ENCODE data around the gene KCNK1. TPM values are rescaled to one million over a fixed set of nuclear protein-coding genes. Genes with fewer than 3 reads are reported as not detected.

KCNK1 gene
- polyA plus RNA-seq, 1 experiment, result 0.66 TPM

DNA sequence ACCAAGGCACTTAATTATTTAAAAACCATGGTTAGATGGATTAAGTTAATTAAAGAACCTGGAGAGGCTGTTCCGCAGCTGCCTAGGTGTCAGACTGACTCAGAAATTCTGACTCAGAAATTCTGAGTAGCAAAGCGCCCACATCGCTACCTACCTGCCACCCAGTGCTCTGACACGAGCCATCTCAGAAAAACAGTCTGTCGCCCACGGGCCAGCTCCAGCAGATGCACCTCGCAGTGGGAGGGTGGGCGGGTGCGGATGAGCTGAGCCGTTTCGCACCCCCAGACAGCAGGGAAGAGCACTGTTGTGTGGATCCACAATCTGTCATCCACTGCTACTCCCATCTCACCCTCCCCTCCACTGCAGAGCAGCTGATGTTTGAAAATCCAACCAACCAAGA is 13.5 kb downstream of the KCNK1 start:
- no peak overlapping the region for H3K27ac ChIP-seq (ENCODE audit: low read depth, low read length)
- ChIA-PET POLR2A (no interaction called here), CTCF (no interaction called here)
- no peaks in the 10 kb centered on the region for H3K27me3 ChIP-seq (ENCODE audit: control insufficient read depth, insufficient read depth, low read length)
- H3K4me3 ChIP-seq (ENCODE audit: low read depth, low read length), result no peak overlapping the region
- peaks cover 22% of the 10 kb centered on the region for H3K9me3 ChIP-seq (ENCODE audit: control insufficient read depth, insufficient read depth, low read length)
- DNase-seq (ENCODE audit: low read depth, low spot score), result no peak
- TF ChIP-seq, protein P1, sequence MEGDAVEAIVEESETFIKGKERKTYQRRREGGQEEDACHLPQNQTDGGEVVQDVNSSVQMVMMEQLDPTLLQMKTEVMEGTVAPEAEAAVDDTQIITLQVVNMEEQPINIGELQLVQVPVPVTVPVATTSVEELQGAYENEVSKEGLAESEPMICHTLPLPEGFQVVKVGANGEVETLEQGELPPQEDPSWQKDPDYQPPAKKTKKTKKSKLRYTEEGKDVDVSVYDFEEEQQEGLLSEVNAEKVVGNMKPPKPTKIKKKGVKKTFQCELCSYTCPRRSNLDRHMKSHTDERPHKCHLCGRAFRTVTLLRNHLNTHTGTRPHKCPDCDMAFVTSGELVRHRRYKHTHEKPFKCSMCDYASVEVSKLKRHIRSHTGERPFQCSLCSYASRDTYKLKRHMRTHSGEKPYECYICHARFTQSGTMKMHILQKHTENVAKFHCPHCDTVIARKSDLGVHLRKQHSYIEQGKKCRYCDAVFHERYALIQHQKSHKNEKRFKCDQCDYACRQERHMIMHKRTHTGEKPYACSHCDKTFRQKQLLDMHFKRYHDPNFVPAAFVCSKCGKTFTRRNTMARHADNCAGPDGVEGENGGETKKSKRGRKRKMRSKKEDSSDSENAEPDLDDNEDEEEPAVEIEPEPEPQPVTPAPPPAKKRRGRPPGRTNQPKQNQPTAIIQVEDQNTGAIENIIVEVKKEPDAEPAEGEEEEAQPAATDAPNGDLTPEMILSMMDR (IDR thresholded peaks at IDR 0.05; ENCODE audit: low read depth, low read length), result no peak

DNA sequence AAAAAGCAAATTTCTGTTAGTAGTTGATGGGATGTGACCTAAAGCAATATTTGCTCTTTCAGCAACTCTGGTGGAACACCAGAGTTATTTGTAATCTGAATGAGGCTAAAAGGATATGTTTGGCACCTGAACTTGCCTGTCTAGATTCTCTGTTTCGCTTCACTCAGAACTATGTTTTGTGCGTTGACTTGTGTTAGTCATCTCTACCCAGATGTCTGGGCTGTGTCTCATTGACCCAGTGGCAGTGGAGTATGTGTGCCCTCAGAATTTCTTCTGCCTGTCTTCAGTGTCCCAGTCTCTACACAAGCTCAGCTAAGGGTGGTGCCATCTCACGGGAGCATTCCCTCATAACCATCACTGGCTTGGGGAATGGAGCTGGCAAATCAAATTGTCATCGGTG is 13.9 kb downstream of the KCNK1 start:
- Histone ChIP-seq H3K27ac (ENCODE audit: low read depth, low read length) (no peak overlapping the region), H3K4me3 (ENCODE audit: low read depth, low read length) (no peak overlapping the region), H3K27me3 (ENCODE audit: control insufficient read depth, insufficient read depth, low read length) (no peaks in the 10 kb centered on the region), H3K9me3 (ENCODE audit: control insufficient read depth, insufficient read depth, low read length) (peaks cover 22% of the 10 kb centered on the region)
- POLR2A ChIA-PET, result no interaction called here
- CTCF ChIA-PET, result no interaction called here
- TF ChIP-seq, protein P1 (IDR thresholded peaks at IDR 0.05; ENCODE audit: low read depth, low read length), result no peak
- no peak for DNase-seq (ENCODE audit: low read depth, low spot score)

DNA sequence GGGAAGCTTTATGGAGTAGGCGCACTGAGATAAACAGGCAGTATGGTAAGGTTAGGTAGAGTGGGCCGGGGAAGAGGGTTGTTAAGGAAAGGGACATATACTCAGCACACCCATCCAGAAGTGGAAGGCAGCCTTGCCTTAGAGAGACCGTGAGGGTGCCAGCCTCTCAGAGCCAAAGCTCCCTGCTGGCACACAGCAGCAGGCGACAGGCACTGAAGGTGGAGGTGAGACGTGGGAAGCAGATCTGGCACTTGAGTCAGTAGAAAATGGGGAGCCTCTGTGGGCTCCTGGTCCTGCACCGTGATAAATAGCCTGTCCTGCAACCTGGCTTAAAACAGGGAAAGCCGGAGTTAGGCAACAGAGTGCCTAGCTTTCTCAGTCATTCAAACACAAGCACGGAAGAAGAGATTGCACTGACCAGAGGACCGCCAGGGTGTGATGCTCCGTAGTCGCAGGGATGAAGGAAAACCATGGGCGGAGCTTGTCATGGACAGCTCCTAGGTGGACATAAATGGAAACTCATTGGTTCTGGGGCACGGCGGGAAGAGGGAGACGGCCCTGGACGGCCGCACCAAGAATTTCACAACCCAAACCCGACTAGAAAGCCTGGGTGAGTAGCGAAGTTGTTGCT is 15.5 kb downstream of the KCNK1 start:
- POLR2A ChIA-PET, result no interaction called here

DNA sequence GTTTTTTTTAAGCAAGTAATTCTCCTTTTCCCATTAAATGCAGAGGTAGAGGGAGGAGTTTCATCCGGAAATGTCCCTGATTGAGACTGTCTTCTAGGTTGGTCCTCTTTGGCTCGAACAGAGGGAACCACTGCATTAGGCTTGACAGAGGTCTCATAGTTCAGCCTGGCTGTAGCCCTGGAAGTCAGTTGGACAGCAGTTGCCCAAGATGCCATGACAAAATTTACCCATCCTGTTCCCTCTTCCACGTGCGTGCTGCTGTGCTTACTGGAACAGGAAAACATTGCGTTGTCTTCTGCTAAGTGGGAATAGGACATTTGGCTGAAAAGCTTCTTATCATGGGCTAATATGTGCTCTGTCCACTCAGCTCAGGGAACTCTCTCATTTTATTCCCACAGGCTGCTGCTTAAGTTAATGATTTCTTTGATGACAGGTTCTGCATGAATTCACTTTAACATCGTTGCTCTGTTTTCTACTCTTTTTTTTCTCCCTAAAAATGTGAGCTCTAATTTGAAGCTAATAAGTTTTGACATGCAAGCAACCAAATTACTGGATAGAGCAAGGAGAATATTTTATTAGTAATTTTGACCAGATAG is 18.0 kb downstream of the KCNK1 start:
- no peak for DNase-seq (ENCODE audit: low read depth, low spot score)
- ChIA-PET CTCF (interaction anchor here (0.6 kb wide), 1 partner anchor 286 kb away, joined by 3 read pairs; no protein-coding TSS in a partner anchor), POLR2A (no interaction called here)
- Histone ChIP-seq H3K27ac (ENCODE audit: low read depth, low read length) (no peak overlapping the region), H3K4me3 (ENCODE audit: low read depth, low read length) (no peak overlapping the region), H3K9me3 (ENCODE audit: control insufficient read depth, insufficient read depth, low read length) (peaks cover 14% of the 10 kb centered on the region), H3K27me3 (ENCODE audit: control insufficient read depth, insufficient read depth, low read length) (no peaks in the 10 kb centered on the region)
- TF ChIP-seq, protein P1 (IDR thresholded peaks at IDR 0.05; ENCODE audit: low read depth, low read length), result no peak

More for the DNA sequence above, 15.5 kb downstream of the KCNK1 start:
- H3K4me3 ChIP-seq (ENCODE audit: low read depth, low read length), result no peak overlapping the region
- no peak for DNase-seq (ENCODE audit: low read depth, low spot score)
- CTCF ChIA-PET, result no interaction called here
- H3K27ac ChIP-seq (ENCODE audit: low read depth, low read length), result no peak overlapping the region
- TF ChIP-seq, protein P1 (IDR thresholded peaks at IDR 0.05; ENCODE audit: low read depth, low read length), result no peak
- H3K27me3 ChIP-seq (ENCODE audit: control insufficient read depth, insufficient read depth, low read length), result no peaks in the 10 kb centered on the region
- peaks cover 18% of the 10 kb centered on the region for H3K9me3 ChIP-seq (ENCODE audit: control insufficient read depth, insufficient read depth, low read length)

DNA sequence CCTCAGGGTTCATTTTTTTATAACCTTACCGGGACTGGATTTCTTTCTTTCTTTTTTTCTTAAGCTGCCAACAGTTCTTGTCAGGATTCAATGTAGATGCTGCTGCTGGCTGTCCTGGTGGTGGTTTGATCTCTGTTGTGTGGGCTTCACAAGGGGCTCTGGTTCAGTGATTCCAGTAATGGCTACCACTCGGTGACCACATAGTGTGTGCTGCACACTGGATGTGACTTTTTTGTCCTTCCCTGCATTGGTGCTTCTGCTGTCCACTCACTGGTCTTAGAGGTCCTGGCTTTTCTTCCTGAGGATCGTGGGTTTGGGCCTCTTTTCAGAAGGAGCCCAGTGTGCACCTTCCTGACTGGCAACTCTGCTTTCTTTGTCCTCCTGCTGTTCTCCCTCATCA is 18.5 kb downstream of the KCNK1 start:
- ChIA-PET POLR2A (no interaction called here), CTCF (no interaction called here)
- no peak for DNase-seq (ENCODE audit: low read depth, low spot score)
- Histone ChIP-seq H3K27me3 (ENCODE audit: control insufficient read depth, insufficient read depth, low read length) (no peaks in the 10 kb centered on the region), H3K27ac (ENCODE audit: low read depth, low read length) (no peak overlapping the region), H3K9me3 (ENCODE audit: control insufficient read depth, insufficient read depth, low read length) (peaks cover 14% of the 10 kb centered on the region), H3K4me3 (ENCODE audit: low read depth, low read length) (no peak overlapping the region)
- TF ChIP-seq, protein P1 (IDR thresholded peaks at IDR 0.05; ENCODE audit: low read depth, low read length), result no peak

All from AG04450 (cell line).